GM23248 (cell line): ENCODE data around the gene SGK1. TPM values are rescaled to one million over a fixed set of nuclear protein-coding genes. Genes with fewer than 3 reads are reported as not detected.
A peak's percentile ranks its signal among the peaks of the same experiment; 100 is the strongest.
"Not testable (repeated sequence)": the region's sequence is repeated elsewhere in the genome, so short reads cannot be mapped to it uniquely, and the experiment has no call there.

ENCODE experiments used
- DNase-seq: peaks from one replicate; pipeline ENCODE4 v3.0.0-alpha.2; 2015
- H2AFZ ChIP-seq: fragments of 200-600 bp; sonication (generic); 2 replicates; pipeline ENCODE4 v1.6.1; 2016; ENCODE audit warnings: antibody characterized with exemption
- H3F3A ChIP-seq: fragments of 200-600 bp; sonication (generic); 2 replicates; pipeline ENCODE4 v1.6.1; 2016; ENCODE audit warnings: mild to moderate bottlenecking, antibody characterized with exemption, mixed run types; ENCODE audit not compliant: insufficient read depth
- H3K27ac ChIP-seq: fragments of 200-600 bp; sonication (generic); 2 replicates; pipeline ENCODE4 v1.5.1; 2016; ENCODE audit warnings: mild to moderate bottlenecking
- H3K27me3 ChIP-seq: fragments of 200-600 bp; sonication (generic); replicated peaks from 2 replicates; pipeline ENCODE4 v1.6.1; 2016; ENCODE audit warnings: mild to moderate bottlenecking; ENCODE audit not compliant: insufficient read depth
- H3K36me3 ChIP-seq: fragments of 200-600 bp; sonication (generic); 2 replicates; pipeline ENCODE4 v1.6.1; 2016; ENCODE audit warnings: low read depth, mild to moderate bottlenecking
- H3K4me1 ChIP-seq: fragments of 200-600 bp; sonication (generic); 2 replicates; pipeline ENCODE4 v1.6.1; 2016; ENCODE audit warnings: mild to moderate bottlenecking; ENCODE audit not compliant: insufficient read depth
- H3K4me2 ChIP-seq: fragments of 200-600 bp; sonication (generic); one replicate; pipeline ENCODE4 v1.6.1; 2016; ENCODE audit warnings: mild to moderate bottlenecking; ENCODE audit not compliant: unreplicated experiment
- H3K4me3 ChIP-seq: fragments of 200-600 bp; sonication (generic); 2 replicates; pipeline ENCODE4 v1.5.1; 2016; ENCODE audit warnings: mild to moderate bottlenecking
- H3K79me2 ChIP-seq: fragments of 200-600 bp; sonication (generic); 2 replicates; pipeline ENCODE4 v1.6.1; 2016; ENCODE audit warnings: mild to moderate bottlenecking; ENCODE audit not compliant: insufficient read depth
- H3K9ac ChIP-seq: fragments of 200-600 bp; sonication (generic); 2 replicates; pipeline ENCODE4 v1.6.1; 2016; ENCODE audit warnings: mild to moderate bottlenecking
- H3K9me2 ChIP-seq: fragments of 200-600 bp; sonication (generic); 2 replicates; pipeline ENCODE4 v1.6.1; 2016; ENCODE audit warnings: mixed run types, mild to moderate bottlenecking, moderate library complexity; ENCODE audit not compliant: insufficient read depth
- H3K9me3 ChIP-seq: fragments of 200-600 bp; sonication (generic); one replicate; pipeline ENCODE4 v1.6.1; 2017; ENCODE audit warnings: low read depth
- H4K20me1 ChIP-seq: fragments of 200-600 bp; sonication (generic); 2 replicates; pipeline ENCODE4 v1.6.0; 2016; ENCODE audit not compliant: insufficient read depth
- EZH2 ChIP-seq: fragments of 200-600 bp; sonication (generic); IDR thresholded peaks from 2 replicates; pipeline ENCODE4 v1.6.1; 2018; ENCODE audit warnings: antibody characterized with exemption, mild to moderate bottlenecking; ENCODE audit not compliant: insufficient read depth, poor library complexity, severe bottlenecking
- EZH2phosphoT487 ChIP-seq: fragments of 200-600 bp; sonication (generic); IDR thresholded peaks from 2 replicates; pipeline ENCODE4 v1.6.1; 2018; ENCODE audit warnings: antibody characterized with exemption, moderate library complexity, mild to moderate bottlenecking, low read depth; ENCODE audit not compliant: insufficient read depth
- WGBS, 2 experiments: methylation state at CpG; one replicate each; pipeline ENCODE4 v1.1.6; 2015 to 2017; ENCODE audit warnings: low lambda C conversion rate in 2 of 2, low coverage in 1 of 2; ENCODE audit errors: missing lambda C conversion rate in 2 of 2; 5-methylcytosine and 5-hydroxymethylcytosine counted together
- in situ Hi-C: fragments of 300-500 bp; cut with MboI; formaldehyde crosslinking; loops from 2 replicates; pipeline ENCODE4 v1.15.0; 2020
- polyA plus RNA-seq: library from polyadenylated mRNA; unstranded; fragments of >200 nt; fragmentation: Nextera tagmentation; extraction: Ambion mirVana; gene quantifications from 2 replicates; pipeline ENCODE4 v1.2.1, GENCODE V29; 2016
- total RNA-seq: library from RNA; depleted of rRNA; stranded (reverse); fragments of >200 nt; shearing (Covaris generic); gene quantifications from 2 replicates; pipeline ENCODE4 v1.2.3, GENCODE V29; 2014

SGK1 gene
- total and polyA plus RNA-seq, 2 experiments from 2014 or later = 134 to 228 TPM

GRCh38 chr6:134216301-134217010, 101.5 kb downstream of the SGK1 start:
- peak overlapping the region; percentile 33; the same call in 1 of the 2 replicates for H2AFZ ChIP-seq
- no peaks in the 10 kb centered on the region for H3K36me3 ChIP-seq
- H3K9ac ChIP-seq = no peak overlapping the region
- no peaks in the 10 kb centered on the region for H3K79me2 ChIP-seq
- peaks cover 21% of the 10 kb centered on the region for H3F3A ChIP-seq
- H3K9me2 ChIP-seq = peaks cover 3% of the 10 kb centered on the region; the same call in 1 of the 2 replicates
- in situ Hi-C loops = no loop called here
- DNase-seq = no peak
- peaks cover 20% of the 10 kb centered on the region for H3K4me1 ChIP-seq
- 96 to 99% methylated on average over 5 of the region's 5 CpGs for WGBS, 2 experiments
- TF ChIP-seq EZH2phosphoT487 = no peak
- no peak for TF ChIP-seq EZH2
- no peaks in the 10 kb centered on the region for H3K27me3 ChIP-seq
- H3K4me2 ChIP-seq = no peak overlapping the region
- H3K9me3 ChIP-seq = no peaks in the 10 kb centered on the region
- peak overlapping the region; percentile 29 for H3K27ac ChIP-seq
- H3K4me3 ChIP-seq = no peak overlapping the region
- no peaks in the 10 kb centered on the region for H4K20me1 ChIP-seq

- H3K4me3 ChIP-seq, H3K9me2 ChIP-seq, H3K36me3 ChIP-seq, H3K79me2 ChIP-seq, H3K27ac ChIP-seq, H3K9ac ChIP-seq, H3K4me2 ChIP-seq, H2AFZ ChIP-seq, H3K27me3 ChIP-seq, H3K9me3 ChIP-seq, DNase-seq, in situ Hi-C loops, H4K20me1 ChIP-seq: not testable (repeated sequence)
- WGBS, 2 experiments = 97 to 100% methylated on average over 2 of the region's 2 CpGs
- peaks cover 20% of the 10 kb centered on the region for H3K4me1 ChIP-seq
- peaks cover 21% of the 10 kb centered on the region for H3F3A ChIP-seq
These were observed 104.5 kb downstream of the SGK1 start for GRCh38 chr6:134213410-134213809.

GRCh38 chr6:134211297-134211696, 106.6 kb downstream of the SGK1 start:
- no peak overlapping the region for H3K9ac ChIP-seq
- no peaks in the 10 kb centered on the region for H3K36me3 ChIP-seq
- H3K27ac ChIP-seq = no peak overlapping the region
- in situ Hi-C loops = no loop called here
- WGBS, 2 experiments = 86 to 90% methylated on average over 3 of the region's 3 CpGs
- no peaks in the 10 kb centered on the region for H3K79me2 ChIP-seq
- DNase-seq = no peak
- H3K9me3 ChIP-seq = no peaks in the 10 kb centered on the region
- H4K20me1 ChIP-seq = no peaks in the 10 kb centered on the region
- H3K4me2 ChIP-seq = no peak overlapping the region
- H3K9me2 ChIP-seq = no peaks in the 10 kb centered on the region
- H3F3A ChIP-seq = peaks cover 3% of the 10 kb centered on the region
- H2AFZ ChIP-seq = no peak overlapping the region
- H3K4me1 ChIP-seq = peaks cover 3% of the 10 kb centered on the region; the same call in 1 of the 2 replicates
- TF ChIP-seq EZH2phosphoT487 (no peak), EZH2 (no peak)
- H3K4me3 ChIP-seq = no peak overlapping the region
- no peaks in the 10 kb centered on the region for H3K27me3 ChIP-seq

GRCh38 chr6:134207421-134207820, 110.5 kb downstream of the SGK1 start:
- Histone ChIP-seq H3K79me2 (no peaks in the 10 kb centered on the region), H3F3A (no peaks in the 10 kb centered on the region), H3K4me3 (no peak overlapping the region), H4K20me1 (no peaks in the 10 kb centered on the region), H3K9me2 (no peaks in the 10 kb centered on the region), H3K4me1 (no peaks in the 10 kb centered on the region), H3K27ac (no peak overlapping the region), H3K36me3 (no peaks in the 10 kb centered on the region), H2AFZ (no peak overlapping the region), H3K9me3 (no peaks in the 10 kb centered on the region), H3K27me3 (no peaks in the 10 kb centered on the region), H3K4me2 (no peak overlapping the region), H3K9ac (no peak overlapping the region)
- in situ Hi-C loops = no loop called here
- WGBS, 2 experiments = 88% methylated on average over 4 of the region's 4 CpGs
- DNase-seq = no peak
- TF ChIP-seq EZH2 (no peak), EZH2phosphoT487 (no peak)
